GM18498 (cell line): ENCODE measurements around the gene CERS2.

Source experiments
- ATAC-seq: cut with Tn5 transposase; IDR thresholded peaks from one replicate; pipeline ENCODE4 v1.9.1; 2021; ENCODE audit warnings: mild to moderate bottlenecking, moderate library complexity; ENCODE audit not compliant: unreplicated experiment

The CERS2 gene, protein sequence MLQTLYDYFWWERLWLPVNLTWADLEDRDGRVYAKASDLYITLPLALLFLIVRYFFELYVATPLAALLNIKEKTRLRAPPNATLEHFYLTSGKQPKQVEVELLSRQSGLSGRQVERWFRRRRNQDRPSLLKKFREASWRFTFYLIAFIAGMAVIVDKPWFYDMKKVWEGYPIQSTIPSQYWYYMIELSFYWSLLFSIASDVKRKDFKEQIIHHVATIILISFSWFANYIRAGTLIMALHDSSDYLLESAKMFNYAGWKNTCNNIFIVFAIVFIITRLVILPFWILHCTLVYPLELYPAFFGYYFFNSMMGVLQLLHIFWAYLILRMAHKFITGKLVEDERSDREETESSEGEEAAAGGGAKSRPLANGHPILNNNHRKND

DNA sequence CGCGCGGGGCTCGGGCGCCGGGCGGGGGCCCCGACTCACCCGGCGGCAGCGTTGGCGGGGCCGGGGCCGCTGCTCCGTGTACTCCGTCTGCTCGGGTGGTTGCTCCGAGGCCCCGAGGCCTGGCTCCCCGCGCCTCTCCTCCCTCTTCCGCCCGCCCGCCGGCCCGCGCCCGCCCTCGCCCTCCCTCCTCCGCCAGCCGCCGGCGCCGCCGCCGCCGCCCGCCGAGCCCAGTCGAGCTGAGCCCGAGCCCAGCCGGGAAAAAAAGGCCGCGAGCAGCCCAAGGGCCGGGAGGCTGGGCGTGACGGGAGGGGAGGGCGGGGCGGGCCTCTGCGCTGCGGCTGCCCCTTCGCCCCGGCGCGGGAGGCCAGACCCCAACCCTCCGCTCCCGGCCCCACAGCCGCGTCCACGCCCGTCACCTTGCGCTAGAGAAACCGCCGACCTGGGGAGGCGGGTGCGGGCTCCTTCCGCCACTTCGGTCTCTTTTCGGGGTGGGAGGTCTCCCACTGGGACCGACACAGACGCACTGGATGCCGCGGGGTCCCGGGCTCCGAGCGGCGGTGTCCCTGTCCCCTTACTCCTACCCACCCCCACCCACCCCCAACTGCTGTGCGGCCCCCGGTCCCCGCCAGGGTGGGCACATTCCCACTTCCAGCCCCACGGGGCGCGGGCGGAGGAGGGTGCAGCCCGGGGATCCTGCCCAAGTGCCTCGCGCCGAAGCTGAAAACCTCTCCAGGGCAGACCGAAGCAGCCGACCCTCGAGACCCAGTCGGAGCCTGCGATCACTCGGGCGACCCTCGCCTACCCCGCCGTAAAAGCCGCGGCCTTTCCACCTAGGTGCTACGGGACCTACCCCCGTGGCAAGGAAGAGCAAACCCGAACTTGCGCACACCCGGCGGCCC, at the start of gene CERS2:
Gene CERS2 (minus strand): TSS at position 256 of the 899 bp plus-strand sequence. CDS start 5,745 bp downstream, outside the sequence.
- ATAC-seq, result peak; percentile 71

DNA sequence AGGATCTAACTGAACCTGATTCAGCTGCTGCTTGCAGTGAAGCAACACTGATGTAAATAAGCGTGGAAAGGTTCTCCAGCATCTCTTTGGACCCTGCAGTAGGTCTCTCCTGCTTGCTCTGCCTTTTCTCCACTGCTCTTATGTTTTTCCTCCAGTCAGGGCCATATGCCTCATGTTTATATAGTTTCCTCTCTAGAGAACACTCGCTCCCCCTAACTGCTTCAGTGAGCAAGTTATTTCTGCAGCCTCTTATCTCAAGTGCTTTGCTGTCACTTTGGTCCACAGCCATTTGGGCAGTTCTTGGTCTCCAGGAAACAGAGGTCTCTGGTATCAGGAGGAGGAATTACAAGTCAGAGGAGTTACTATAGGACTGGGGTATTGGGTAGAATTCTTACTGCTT, 38.9 kb upstream of the CERS2 start:
- ATAC-seq, result no peak

DNA sequence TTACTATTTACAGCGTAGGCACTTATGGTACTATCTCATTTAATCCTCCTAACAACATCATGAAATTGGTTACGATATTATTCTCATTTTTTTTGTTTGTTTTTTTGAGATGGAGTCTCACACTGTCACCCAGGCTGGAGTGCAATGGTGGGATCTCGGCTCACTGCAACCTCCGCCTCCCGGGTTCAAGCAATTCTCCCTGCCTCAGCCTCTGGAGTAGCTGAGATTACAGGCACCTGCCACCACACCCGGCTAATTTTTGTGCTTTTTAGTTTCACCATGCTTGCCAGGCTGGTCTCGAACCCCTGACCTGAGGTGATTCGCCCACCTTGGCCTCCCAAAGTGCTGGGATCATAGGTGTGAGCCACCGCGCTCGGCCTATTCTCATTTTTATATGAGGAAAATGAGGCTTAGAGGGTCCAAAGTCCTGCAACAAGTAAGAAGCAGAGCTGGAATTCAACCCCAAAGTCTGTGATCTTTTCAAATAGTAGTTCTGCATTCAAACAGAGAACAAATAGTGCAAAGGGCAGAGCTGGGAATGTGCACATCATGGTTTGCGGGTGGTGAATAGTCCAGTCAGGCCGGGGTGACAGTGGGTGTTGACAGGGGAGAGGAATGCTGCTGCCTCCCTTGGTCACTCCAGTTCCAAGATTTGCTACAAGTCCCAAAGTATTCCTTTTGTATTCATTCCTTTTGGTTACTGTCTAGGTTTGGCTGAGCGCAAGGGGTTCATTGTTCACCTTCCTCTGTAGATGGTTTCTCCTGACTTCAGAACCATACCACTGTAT, 38.2 kb upstream of the CERS2 start:
- no peak for ATAC-seq

DNA sequence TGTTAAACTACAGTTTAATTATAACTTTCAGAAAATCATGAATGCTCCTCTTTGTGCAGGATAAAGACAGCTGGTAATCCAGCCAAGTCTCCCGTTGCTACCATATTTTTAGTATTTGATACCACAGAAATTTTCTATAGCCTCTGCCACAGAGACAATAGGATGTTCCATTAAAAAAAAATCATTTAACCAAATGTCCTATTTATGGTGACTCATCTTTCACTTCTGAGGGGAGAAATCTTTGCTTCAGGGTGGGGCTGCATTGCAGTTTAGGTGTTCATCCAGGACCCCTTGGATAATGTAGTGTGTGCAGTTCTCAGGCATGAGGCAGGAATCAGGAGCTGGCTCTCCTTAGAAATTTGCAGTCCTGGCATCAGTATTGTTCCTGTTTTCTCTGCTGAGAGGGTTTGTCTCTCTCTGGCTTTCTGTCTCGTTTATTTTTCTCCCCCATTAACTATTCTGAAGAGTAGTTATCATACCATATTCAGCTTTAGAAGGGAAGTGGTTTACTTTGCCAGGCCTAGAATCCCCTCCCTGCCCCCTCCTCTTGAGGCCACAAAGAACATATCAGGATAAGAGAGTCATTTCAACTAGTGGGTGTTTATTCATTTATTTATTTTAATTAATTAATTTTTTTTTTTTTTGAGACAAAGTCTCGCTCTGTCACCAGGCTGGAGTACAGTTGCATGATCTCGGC, 36.7 kb upstream of the CERS2 start:
- no peak for ATAC-seq

DNA sequence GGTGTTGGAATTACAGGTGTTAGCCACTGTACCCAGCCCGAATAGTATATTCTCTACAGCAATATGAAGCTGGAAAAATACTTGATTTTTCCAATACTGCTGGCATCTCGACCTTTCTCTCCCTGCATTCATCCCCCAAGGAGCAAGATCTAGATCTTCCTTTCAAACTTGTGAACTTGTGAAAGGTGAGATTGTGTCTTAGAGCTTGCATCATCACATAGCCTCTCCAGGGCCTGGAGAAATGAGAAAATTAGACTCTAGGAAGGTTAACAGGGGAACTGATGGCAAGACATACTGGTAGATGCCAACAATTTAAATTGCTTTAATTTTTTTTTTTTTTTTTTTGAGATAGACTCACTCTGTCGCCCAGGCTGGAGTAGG, 35.7 kb upstream of the CERS2 start:
- no peak for ATAC-seq

DNA sequence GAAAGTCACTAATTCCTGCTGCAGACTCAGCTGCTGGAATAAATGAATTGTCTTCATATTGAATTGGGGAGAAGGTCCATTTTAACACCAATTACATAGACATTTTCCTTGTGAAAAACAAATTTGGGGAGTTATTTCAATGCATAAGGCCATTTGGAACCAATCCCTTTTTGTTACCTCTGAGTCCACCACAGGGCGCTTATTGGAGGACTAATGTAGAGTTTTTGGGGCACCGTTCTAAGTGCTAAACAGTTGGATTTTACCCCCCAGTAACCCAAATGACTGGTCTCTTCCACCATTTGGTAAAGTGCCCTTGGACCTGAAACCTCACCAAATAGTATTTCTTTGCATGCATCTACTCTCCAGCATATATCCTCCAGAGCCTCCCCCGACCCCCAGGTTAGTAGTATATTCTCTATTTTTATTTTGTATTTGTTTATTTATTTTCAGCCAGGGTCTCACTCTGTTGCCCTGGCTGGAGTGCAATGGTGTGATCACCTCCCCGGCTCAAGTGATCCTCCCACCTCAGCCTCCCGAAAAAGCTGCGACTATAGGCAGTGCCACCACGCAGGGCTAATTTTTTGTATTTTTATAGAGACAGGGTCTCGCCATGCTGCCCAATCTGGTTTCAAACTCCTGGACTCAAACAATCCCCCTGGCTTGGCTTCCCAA, 35.2 kb upstream of the CERS2 start:
- no peak for ATAC-seq

DNA sequence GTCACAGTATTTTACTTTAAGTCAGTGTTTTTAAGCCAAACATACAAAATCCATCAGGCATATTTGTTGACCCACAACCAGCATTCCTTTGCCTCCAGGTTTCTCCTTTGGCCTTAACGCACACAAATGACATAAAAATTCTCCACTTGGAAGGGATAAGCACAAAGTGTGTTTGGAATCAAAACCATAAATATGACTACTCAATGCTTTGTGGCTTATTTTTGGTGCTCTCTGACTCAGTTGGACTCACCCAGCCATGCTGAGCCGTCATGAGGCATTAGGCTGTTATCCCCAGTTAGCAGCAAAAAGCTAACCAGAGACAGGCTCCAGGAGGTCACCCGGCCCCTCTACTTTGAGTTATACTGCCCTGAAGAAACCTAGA, 34.6 kb upstream of the CERS2 start:
- ATAC-seq, result no peak

DNA sequence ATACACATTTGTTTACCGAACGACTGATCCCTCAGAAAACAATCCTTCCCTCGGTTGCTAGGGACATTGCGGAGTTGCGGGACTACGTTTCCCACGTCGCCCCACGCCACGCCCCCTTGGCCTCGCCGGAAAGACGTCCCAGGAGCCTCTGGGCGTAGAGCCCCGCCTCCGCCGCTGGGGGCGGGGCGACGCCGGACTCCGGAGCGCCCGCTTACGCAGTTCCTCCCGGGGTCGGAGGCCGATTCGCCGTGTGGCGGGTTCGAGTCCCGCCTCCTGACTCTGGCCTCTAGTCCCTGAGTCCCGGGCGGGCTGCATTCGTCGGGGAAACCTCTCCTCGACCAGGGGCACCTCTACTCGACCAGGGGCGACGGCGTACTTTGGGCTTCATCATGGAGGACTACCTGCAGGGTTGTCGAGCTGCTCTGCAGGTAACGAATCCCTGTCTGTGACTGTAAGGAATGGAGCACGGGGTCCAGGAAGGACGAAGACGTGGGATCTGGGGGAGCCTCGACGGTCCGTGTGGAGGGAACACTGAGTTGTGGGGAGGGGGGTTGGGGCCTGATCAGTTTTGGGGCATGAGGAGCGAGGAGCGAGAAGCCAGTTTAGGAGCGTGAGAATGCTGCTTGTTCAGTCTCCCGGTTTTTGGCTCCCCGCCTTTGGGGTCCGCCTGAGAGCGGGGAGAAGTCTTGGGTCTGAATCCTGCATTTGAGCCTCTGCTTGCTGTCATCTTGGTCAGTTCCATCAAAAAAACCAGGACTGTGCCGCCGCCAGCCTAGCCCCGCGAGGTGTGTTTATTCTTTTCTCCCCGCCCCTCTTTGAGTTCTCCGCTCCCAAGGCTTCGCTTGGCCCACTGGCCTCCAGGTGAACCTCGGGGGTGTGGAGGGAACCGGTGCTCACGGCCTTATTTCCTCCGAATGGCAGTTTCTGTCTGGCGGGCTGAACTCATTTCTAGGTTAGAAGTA, 33.9 kb upstream of the CERS2 start, which contains the start of gene PRUNE1:
Gene PRUNE1 (plus strand): TSS at position 206 of the 962 bp plus-strand sequence. CDS start 184 bp downstream, at position 390.
- ATAC-seq, result peak; percentile 77

DNA sequence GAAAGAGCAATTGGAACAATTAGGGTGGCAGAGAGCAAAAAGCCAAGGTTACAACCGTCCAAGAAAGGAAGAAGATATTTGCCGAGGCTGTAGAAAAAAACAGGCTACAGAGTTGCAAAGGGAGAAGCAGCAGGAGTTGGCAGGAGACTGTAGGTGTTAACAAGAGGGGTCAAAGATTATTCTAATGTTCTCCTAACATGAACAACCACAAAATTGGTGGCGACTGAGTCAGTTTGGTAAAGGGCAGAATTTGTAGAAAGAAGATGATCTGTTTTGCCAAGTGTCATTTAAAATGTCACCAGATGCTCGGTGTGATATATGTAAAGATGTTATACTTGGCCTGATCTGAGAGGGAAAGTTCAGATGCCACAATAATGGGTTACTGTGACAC, 33.2 kb upstream of the CERS2 start:
- ATAC-seq, result peak; percentile 2

DNA sequence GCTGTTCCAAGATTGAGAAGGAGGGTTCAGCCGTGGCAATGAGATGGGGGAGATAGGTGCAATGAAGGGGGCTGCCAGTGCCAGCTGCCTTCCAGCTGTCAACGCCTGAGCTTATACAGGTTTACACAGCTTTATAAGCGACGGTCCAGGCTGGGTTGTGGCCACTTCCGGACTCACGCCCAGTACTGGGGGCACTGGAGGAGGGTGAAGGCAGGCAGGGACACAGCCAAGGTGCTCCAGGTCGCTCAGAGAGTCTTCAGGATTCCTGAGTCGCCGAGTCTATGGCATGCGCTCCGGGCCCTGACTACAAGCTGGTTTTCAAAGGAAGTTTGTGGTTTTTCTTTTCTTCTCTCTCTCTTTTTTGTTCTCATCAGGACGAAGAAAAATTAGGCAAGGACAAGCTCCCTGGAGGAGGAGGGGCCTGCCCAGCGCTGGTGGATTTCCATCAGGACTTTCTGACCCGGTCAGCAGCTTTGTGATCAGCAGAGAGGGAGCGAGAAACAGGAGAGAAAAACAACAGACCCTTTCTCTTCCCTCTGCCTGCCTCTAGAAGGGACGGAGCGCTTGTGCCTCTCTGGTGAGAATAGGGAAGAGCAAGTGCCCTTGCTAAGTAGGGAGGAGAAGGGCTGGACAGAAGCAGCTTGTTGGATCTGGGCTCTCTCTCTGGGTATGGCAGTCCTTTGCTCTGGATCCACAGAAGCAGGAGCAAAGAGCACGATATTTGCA, 31.9 kb upstream of the CERS2 start, which contains the start of gene MINDY1:
Gene MINDY1 (minus strand): TSS at position 576 of the 726 bp plus-strand sequence. CDS start 4,285 bp downstream, outside the sequence.
- peak; percentile 36 for ATAC-seq

DNA sequence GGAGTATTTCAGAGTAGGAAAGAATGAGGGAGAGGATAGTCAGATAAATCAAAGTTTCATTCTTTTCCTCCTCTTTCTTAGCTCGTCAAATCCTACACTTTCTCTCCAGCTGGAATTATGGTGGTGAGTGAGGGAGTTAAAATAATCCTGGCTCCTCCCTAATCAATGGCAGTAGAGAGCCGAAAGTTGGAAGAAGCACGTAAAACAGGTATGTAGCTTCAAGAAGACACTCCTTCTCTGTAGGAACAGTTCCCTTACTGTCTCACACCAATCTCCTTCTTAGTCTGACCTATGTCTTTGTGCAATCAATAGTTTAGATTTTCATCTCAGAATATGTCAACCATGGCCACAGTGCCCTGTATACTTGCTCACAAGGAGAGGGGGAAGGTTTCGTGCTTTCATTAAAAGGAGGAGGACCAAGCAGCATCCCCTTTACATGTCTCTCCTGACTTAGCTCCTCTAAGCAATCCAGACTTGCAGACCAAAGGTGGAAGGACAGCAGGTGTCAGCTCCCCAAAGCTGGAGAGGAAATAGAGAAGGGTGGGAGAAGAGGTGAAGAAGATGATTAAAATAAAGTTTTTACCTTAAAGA, 31.2 kb upstream of the CERS2 start:
- no peak for ATAC-seq

DNA sequence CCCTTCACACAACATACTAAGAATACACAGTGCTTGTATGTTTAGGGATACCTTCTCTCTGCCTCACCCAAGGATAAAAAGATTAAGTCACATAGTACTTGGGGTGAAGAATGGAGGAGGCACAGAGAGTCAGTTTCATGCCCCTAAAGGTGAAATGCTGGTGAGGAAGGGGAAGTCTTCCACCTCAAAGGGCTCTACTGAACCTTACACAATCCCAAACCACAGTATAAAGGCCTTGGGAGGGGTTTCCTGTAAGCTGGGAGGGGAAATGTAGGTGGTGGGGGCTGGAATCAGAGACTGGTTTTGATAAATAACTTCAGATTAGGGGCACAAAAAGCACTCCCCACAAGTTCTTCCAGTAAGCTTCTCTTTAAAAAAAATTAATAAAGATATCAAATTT, 28.5 kb upstream of the CERS2 start:
- no peak for ATAC-seq

DNA sequence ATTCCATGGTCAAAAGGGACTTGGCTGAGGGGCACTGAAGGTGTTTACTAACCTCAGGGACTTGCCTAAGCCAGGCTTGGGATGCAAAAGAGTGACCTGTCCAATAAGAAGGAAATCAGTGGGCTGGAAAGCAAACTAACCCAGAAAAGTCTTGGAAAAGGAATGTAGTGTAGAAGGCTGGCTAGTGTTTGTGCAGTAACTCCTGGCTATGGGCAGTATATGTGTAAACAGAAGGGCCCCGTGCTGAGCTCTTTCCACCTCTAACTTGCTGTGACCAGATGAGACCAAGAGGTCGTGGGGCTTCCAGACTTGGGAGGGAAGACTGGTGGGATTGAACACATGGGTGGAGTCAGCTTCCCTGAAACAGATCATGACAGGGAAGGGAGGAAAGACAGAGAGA, 28.0 kb upstream of the CERS2 start:
- ATAC-seq, result no peak

DNA sequence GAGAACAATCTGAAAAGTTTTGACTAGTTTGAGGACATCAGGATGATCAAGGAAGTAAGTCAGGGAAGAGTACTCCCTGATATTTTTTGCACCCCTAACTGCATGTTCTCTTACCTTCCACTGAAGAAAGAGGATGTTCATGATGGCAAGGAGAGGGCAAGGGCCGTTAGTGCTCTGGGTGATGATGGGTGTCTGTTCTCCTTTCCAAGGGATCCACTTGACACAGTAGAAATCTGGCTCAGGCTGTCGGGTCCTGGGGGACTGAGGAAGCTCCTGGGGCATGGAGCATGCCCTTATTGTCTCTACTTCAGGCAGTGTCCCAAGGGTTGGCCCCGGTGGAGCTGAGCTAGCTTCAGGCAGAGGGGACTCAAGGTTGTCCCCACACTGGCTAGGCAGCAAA, 27.4 kb upstream of the CERS2 start:
- no peak for ATAC-seq

DNA sequence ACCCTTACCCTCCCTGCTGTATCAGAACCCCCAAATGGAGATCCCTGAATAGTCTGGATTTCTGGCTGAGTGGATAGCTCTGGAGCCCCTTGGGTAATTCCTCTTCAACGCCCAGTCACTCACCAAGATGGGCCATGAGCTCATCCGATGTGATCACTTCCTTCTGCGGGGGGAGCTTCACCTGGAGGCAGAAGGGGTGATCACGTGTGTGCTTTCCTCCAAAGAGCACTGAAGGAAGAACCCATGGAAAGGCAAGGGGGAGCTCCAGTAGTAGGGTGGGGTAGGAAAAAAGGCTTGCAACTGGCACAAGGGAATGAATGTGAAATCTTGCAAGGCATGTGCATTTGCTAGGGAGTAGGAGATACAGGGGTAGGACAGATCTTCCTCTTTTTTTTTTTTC, 27.0 kb upstream of the CERS2 start:
- no peak for ATAC-seq

DNA sequence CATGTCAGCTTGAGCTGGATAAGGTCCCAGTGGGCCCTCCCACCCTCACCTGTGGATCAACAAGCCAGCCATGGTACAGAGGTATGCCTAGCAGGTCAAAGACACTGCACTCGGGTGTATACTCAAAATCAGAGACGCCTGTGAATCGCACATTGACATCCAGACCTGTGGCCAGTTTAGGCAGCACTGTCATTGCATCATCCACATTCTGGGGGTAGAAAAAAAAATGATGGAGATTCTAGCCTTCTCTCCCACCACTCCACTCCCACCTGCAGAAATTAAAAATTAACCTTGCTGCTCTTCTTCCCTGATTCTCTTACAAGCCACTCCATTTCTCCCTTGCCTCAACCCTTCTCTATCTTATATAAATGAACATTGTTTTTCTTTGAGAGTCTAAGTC, 25.8 kb upstream of the CERS2 start:
- ATAC-seq, result no peak

DNA sequence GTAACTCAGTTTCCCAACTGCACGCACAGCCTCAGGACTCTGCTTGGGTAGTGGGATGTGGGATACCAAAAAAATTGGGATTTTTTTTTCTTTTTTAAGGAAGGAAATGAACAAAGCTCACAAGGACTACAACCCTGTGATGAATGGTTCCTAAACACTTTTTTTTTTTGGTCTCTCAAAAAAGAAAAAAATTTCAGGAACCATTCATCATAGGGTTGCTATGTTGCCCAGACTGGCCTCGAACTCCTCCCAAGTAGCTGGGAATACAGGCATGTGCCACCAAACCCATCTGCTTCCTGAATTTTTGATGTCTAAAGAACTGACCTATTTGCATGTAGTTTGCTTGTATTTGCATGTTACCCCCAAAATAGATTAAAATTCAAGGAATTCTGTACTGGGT, 25.3 kb upstream of the CERS2 start:
- ATAC-seq, result no peak
